ENCODE results near the gene RND2. TPM values are rescaled to one million over a fixed set of nuclear protein-coding genes. Genes with fewer than 3 reads are reported as not detected.

Gene RND2
- total and polyA plus RNA-seq, 2 of the 13 experiments (the other 11 are each of a cell fraction or from before 2014, with no cell fraction given) = 0.05 to 0.11 TPM

GRCh38 chr17:43024407-43025289 lies at the start of gene RND2 (continued):
- TF ChIP-seq, protein P1, sequence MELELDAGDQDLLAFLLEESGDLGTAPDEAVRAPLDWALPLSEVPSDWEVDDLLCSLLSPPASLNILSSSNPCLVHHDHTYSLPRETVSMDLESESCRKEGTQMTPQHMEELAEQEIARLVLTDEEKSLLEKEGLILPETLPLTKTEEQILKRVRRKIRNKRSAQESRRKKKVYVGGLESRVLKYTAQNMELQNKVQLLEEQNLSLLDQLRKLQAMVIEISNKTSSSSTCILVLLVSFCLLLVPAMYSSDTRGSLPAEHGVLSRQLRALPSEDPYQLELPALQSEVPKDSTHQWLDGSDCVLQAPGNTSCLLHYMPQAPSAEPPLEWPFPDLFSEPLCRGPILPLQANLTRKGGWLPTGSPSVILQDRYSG (CRISPR knock-in tag; IDR thresholded peaks at IDR 0.05) = no peak
- TF ChIP-seq MAX (IDR thresholded peaks at IDR 0.05) (peak; percentile 64; the same call in 1 of the 2 replicates), NR2C2 (CRISPR knock-in tag; IDR thresholded peaks at IDR 0.05; ENCODE audit: borderline replicate concordance) (peak; percentile 58), ZNF709 (CRISPR knock-in tag; IDR thresholded peaks at IDR 0.05) (no peak), FOXJ3 (CRISPR knock-in tag; IDR thresholded peaks at IDR 0.05; ENCODE audit: borderline replicate concordance) (peak; percentile 42; the same call in 1 of the 2 replicates), NAIF1 (CRISPR knock-in tag; IDR thresholded peaks at IDR 0.05; ENCODE audit: borderline replicate concordance) (no peak), ATF6 (CRISPR knock-in tag; conservative IDR thresholded peaks at IDR 0.05) (0 out of 2 replicates have a peak, but pooled peaks have one; percentile 45), MATR3 (CRISPR knock-in tag; IDR thresholded peaks at IDR 0.05) (no peak), IKZF4 (CRISPR knock-in tag; IDR thresholded peaks at IDR 0.05; ENCODE audit: borderline replicate concordance, low read depth, not compliant biosample characterization) (no peak), ZNF101 (CRISPR knock-in tag; IDR thresholded peaks at IDR 0.05; ENCODE audit: borderline replicate concordance, low read depth) (no peak), ZSCAN12 (CRISPR knock-in tag; IDR thresholded peaks at IDR 0.05) (peak; percentile 71; the same call in 1 of the 2 replicates)
- TF ChIP-seq, protein P2, sequence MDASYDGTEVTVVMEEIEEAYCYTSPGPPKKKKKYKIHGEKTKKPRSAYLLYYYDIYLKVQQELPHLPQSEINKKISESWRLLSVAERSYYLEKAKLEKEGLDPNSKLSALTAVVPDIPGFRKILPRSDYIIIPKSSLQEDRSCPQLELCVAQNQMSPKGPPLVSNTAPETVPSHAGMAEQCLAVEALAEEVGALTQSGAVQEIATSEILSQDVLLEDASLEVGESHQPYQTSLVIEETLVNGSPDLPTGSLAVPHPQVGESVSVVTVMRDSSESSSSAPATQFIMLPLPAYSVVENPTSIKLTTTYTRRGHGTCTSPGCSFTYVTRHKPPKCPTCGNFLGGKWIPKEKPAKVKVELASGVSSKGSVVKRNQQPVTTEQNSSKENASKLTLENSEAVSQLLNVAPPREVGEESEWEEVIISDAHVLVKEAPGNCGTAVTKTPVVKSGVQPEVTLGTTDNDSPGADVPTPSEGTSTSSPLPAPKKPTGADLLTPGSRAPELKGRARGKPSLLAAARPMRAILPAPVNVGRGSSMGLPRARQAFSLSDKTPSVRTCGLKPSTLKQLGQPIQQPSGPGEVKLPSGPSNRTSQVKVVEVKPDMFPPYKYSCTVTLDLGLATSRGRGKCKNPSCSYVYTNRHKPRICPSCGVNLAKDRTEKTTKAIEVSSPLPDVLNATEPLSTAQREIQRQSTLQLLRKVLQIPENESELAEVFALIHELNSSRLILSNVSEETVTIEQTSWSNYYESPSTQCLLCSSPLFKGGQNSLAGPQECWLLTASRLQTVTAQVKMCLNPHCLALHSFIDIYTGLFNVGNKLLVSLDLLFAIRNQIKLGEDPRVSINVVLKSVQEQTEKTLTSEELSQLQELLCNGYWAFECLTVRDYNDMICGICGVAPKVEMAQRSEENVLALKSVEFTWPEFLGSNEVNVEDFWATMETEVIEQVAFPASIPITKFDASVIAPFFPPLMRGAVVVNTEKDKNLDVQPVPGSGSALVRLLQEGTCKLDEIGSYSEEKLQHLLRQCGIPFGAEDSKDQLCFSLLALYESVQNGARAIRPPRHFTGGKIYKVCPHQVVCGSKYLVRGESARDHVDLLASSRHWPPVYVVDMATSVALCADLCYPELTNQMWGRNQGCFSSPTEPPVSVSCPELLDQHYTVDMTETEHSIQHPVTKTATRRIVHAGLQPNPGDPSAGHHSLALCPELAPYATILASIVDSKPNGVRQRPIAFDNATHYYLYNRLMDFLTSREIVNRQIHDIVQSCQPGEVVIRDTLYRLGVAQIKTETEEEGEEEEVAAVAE (CRISPR knock-in tag; IDR thresholded peaks at IDR 0.05; ENCODE audit: borderline replicate concordance) = peak; percentile 81; the same call in 1 of the 2 replicates
- TF ChIP-seq, protein P3, sequence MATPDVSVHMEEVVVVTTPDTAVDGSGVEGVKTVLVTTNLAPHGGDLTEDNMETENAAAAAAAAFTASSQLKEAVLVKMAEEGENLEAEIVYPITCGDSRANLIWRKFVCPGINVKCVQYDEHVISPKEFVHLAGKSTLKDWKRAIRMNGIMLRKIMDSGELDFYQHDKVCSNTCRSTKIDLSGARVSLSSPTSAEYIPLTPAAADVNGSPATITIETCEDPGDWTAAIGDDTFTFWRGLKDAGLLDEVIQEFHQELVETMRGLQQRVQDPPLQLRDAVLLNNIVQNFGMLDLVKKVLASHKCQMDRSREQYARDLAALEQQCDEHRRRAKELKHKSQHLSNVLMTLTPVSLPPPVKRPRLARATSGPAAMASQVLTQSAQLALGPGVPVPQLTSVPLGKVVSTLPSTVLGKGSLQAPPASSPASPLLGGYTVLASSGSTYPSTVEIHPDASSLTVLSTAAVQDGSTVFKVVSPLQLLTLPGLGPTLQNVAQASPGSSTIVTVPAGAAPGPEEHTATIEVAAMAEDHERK (CRISPR knock-in tag; IDR thresholded peaks at IDR 0.05; ENCODE audit: low read depth) = no peak
- TF ChIP-seq, protein P4, sequence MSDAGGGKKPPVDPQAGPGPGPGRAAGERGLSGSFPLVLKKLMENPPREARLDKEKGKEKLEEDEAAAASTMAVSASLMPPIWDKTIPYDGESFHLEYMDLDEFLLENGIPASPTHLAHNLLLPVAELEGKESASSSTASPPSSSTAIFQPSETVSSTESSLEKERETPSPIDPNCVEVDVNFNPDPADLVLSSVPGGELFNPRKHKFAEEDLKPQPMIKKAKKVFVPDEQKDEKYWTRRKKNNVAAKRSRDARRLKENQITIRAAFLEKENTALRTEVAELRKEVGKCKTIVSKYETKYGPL (CRISPR knock-in tag; IDR thresholded peaks at IDR 0.05) = no peak

Measured in HepG2 (cell line).